Epithelial cell of proximal tubule (primary cell): ENCODE results near the gene SRSF8. TPM values are rescaled to one million over a fixed set of nuclear protein-coding genes. Genes with fewer than 3 reads are reported as not detected.

Source experiments
- DNase-seq: peaks from one replicate; pipeline ENCODE4 v3.0.0-alpha.2; 2011; ENCODE audit warnings: low read depth
- H3K4me3 ChIP-seq: 2 replicates; pipeline ENCODE4 v1.5.1; 2011; ENCODE audit warnings: low read depth, mild to moderate bottlenecking, low read length
- CTCF ChIP-seq: conservative IDR thresholded peaks from 2 replicates; pipeline ENCODE4 v1.5.1; 2012; ENCODE audit warnings: low read depth, mild to moderate bottlenecking, low read length
- total RNA-seq: library from RNA; depleted of rRNA; stranded (reverse); fragments of >200 nt; gene quantifications from 2 replicates; pipeline ENCODE4 v1.2.3, GENCODE V29; 2015

The SRSF8 gene
- total RNA-seq, 1 donor from 2014 or later = 16.9 TPM

DNA sequence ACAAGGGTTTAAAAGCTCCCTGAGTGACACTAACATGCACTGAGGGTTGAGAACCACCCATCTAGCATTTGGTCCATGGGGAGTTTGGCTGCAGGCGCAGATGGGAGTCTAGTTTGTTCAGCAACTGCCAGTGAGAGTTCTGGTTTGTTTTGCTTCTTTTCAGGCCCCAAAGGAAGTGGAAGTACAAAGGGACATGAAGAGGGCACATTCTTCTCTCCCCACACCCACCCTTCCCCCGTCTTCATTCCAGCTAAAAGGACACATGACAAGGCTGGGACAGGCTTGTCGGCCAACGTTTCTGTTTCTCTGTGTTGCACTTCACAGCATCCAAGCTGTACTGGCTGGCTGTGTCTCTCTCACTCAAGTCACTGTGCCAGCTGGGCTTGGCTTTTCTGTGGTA, 14.7 kb downstream of the SRSF8 start:
- no peak for TF ChIP-seq CTCF
- H3K4me3 ChIP-seq = no peak overlapping the region
- DNase-seq = no peak

GRCh38 chr11:95082576-95083001, 15.9 kb downstream of the SRSF8 start:
- H3K4me3 ChIP-seq = no peak overlapping the region
- no peak for DNase-seq
- TF ChIP-seq CTCF = no peak

- DNase-seq = no peak
- no peak for TF ChIP-seq CTCF
- H3K4me3 ChIP-seq = peak overlapping the region; percentile 1
These were observed 17.8 kb downstream of the SRSF8 start for GRCh38 chr11:95084509-95084908.

- no peak for DNase-seq
- TF ChIP-seq CTCF = no peak
- peak overlapping the region; percentile 1 for H3K4me3 ChIP-seq
These were observed 18.5 kb downstream of the SRSF8 start for GRCh38 chr11:95085117-95085816.

DNA sequence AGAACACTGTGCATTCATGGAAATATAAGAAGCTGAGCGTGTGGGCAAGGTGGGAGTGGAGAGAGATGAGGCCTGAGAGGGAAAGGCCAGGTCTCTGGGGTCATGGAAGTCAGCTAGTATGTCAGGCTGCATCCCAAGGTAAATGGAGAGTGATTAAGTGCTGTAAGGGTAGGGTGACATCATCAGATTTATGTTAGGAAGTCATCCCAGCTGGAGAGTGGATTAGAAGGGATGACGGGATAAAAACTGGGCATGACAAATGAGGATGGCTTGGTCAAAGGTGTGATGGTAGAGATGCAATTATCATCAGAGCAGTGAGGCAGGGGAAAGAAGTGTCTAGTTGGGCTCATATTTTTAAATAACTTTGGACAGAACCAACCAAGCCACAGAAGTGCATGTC, 19.4 kb downstream of the SRSF8 start:
- TF ChIP-seq CTCF = no peak
- DNase-seq = no peak
- H3K4me3 ChIP-seq = no peak overlapping the region

DNA sequence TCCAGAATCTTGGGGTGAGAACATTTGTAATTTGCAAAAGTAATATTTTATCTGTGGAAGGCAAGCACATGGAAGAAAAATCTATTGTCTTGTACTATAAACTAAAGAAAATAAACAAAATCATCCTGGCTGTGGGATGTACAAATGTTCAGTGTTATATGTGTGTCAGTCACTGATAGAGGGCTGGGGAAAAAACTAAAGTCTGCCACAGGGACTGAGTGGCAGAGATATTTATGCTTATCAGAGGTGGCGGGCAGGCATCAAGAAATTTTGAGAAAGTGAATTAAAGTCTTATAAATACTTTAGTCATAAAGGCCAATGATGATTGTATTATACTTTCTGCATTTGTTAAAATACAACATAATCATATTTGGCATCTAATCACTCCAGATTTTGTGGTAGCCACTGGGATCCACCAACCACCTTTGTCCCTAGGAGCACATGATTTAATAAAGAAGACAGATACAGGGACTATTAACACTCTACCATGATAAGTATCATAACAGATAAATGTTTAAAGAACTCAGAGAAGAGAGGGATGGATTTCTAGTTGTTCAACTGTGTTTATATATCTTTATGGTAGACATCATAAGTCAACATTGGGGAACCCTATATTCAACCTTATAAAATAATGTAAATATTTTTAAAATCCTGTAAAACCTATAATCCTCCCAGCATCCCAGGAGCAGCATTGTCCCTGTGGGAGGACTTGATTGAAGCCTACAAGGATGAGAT, 20.3 kb downstream of the SRSF8 start:
- TF ChIP-seq CTCF = no peak
- no peak overlapping the region for H3K4me3 ChIP-seq
- DNase-seq = no peak
